PC-3 (cell line): ENCODE results near the gene MINK1. TPM values are rescaled to one million over a fixed set of nuclear protein-coding genes. Genes with fewer than 3 reads are reported as not detected.

Source experiments
- ATAC-seq: fragments of 200-7000 bp; cut with Tn5 transposase; 2 replicates; pipeline ENCODE4 v1.9.1; 2020; ENCODE audit warnings: mild to moderate bottlenecking, moderate library complexity
- BruUV-seq: library from RNA; stranded (reverse); fragments of 400-500 nt; replicated peaks from 2 replicates; lab custom pipeline; 2021; lab: Mats Ljungman, UMichigan
- CTCF ChIA-PET: fragments of 300-600 bp; sonication (Branson Sonifier 250); formaldehyde crosslinking; loops from one replicate; lab custom pipeline; 2022; ENCODE audit warnings: antibody characterized with exemption; lab: Charles Lee
- POLR2A ChIA-PET: fragments of 300-600 bp; sonication (Branson Sonifier 250); formaldehyde crosslinking; loops from one replicate; lab custom pipeline; 2022; ENCODE audit warnings: antibody characterized with exemption; ENCODE audit not compliant: unreplicated experiment; lab: Charles Lee
- DNase-seq: peaks from one replicate; pipeline ENCODE4 v3.0.0-alpha.2; 2015
- H2AFZ ChIP-seq: fragments of 300-600 bp; sonication (generic); 2 replicates; pipeline ENCODE4 v1.6.0; 2016; ENCODE audit warnings: antibody characterized with exemption, low read length
- H3F3A ChIP-seq: fragments of 300-600 bp; sonication (generic); one replicate; pipeline ENCODE4 v1.6.0; 2017; ENCODE audit warnings: antibody characterized with exemption, low read length, control low read depth, mild to moderate bottlenecking; ENCODE audit not compliant: unreplicated experiment
- H3K27ac ChIP-seq: fragments of 300-600 bp; sonication (generic); 2 replicates; pipeline ENCODE4 v1.5.1; 2016; ENCODE audit warnings: mild to moderate bottlenecking, low read length
- H3K27me3 ChIP-seq: fragments of 300-600 bp; sonication (generic); 2 replicates; pipeline ENCODE4 v1.6.1; 2016; ENCODE audit warnings: low read length, mixed read lengths
- H3K36me3 ChIP-seq: fragments of 300-600 bp; sonication (generic); 2 replicates; pipeline ENCODE4 v1.6.1; 2016; ENCODE audit warnings: low read depth, mixed run types, low read length, mixed read lengths
- H3K4me1 ChIP-seq: fragments of 300-600 bp; sonication (generic); 2 replicates; pipeline ENCODE4 v1.5.1; 2016; ENCODE audit warnings: low read length; ENCODE audit not compliant: insufficient read depth
- H3K4me2 ChIP-seq: fragments of 300-600 bp; sonication (generic); 2 replicates; pipeline ENCODE4 v1.6.0; 2016; ENCODE audit warnings: low read length
- H3K4me3 ChIP-seq: fragments of 300-600 bp; sonication (generic); 2 replicates; pipeline ENCODE4 v1.5.1; 2016; ENCODE audit warnings: mild to moderate bottlenecking, low read length, mixed read lengths
- H3K79me2 ChIP-seq: fragments of 300-600 bp; sonication (generic); 2 replicates; pipeline ENCODE4 v1.6.1; 2017; ENCODE audit warnings: low read length, mixed read lengths
- H3K9ac ChIP-seq: fragments of 300-600 bp; sonication (generic); 2 replicates; pipeline ENCODE4 v1.6.0; 2016; ENCODE audit warnings: mild to moderate bottlenecking, low read length
- H3K9me2 ChIP-seq: fragments of 300-600 bp; sonication (generic); replicated peaks from 2 replicates; pipeline ENCODE4 v1.6.1; 2016; ENCODE audit warnings: mixed run types, low read length, mixed read lengths
- H3K9me3 ChIP-seq: fragments of 300-600 bp; sonication (generic); 2 replicates; pipeline ENCODE4 v1.6.1; 2016; ENCODE audit warnings: low read length, mixed read lengths
- H4K20me1 ChIP-seq: fragments of 300-600 bp; sonication (generic); 2 replicates; pipeline ENCODE4 v1.6.1; 2016; ENCODE audit warnings: low read length, mixed read lengths
- EZH2 ChIP-seq: fragments of 300-600 bp; sonication (generic); IDR thresholded peaks from one replicate; pipeline ENCODE4 v1.6.1; 2017; ENCODE audit warnings: antibody characterized with exemption, mild to moderate bottlenecking, low read length; ENCODE audit not compliant: unreplicated experiment
- EZH2phosphoT487 ChIP-seq: fragments of 300-600 bp; sonication (generic); IDR thresholded peaks from 2 replicates; pipeline ENCODE4 v1.6.1; 2018; ENCODE audit warnings: mild to moderate bottlenecking, antibody characterized with exemption, low read length, borderline replicate concordance
- intact Hi-C: fragments of 100-400 bp; cut with micrococcal nuclease; formaldehyde crosslinking; loops from 2 replicates; pipeline ENCODE4 v1.9.0; 2023
- total RNA-seq: library from RNA; depleted of rRNA; stranded (reverse); fragments of >200 nt; gene quantifications from 2 replicates; pipeline ENCODE4 v1.2.3, GENCODE V29; 2014
- TF ChIP-seq, protein P1 (sequence below): fragments of 300-600 bp; sonication (generic); conservative IDR thresholded peaks from 2 replicates; pipeline ENCODE4 v1.5.1; 2017; ENCODE audit warnings: antibody characterized with exemption, low read depth, mild to moderate bottlenecking, low read length

MINK1 gene
- total RNA-seq, 1 experiment from 2014 or later, result 44.5 TPM

DNA sequence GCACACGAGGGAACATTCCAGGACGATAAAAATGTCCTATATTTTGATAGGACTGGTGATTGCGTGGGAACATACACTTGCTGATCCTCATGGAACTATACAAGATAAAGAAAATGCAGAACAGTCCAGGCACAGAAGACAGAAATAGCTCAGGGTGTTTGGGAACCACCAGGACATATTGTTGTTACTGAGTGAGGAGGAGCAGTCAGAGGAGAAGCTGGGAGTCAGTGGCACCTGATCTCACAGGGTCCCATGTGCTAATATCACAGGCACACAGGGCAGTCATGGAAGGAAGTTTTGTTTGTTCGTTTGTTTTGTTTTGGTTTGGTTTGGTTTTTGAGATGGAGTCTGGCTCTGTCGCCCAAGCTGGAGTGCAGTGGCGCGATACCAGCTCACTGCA is 20.4 kb upstream of the MINK1 start:
- CTCF ChIA-PET, result no interaction called here
- H3K27me3 ChIP-seq, result no peaks in the 10 kb centered on the region
- no peaks in the 10 kb centered on the region for H3K9me2 ChIP-seq
- ATAC-seq (no peak), DNase-seq (no peak)
- no TSS peak for BruUV-seq
- no peak overlapping the region for H3K4me2 ChIP-seq
- no peaks in the 10 kb centered on the region for H4K20me1 ChIP-seq
- no peak overlapping the region for H2AFZ ChIP-seq
- peaks cover 8% of the 10 kb centered on the region for H3K4me1 ChIP-seq
- no peak overlapping the region for H3K4me3 ChIP-seq
- no peak for TF ChIP-seq EZH2
- no peak for TF ChIP-seq EZH2phosphoT487
- TF ChIP-seq, protein P1, sequence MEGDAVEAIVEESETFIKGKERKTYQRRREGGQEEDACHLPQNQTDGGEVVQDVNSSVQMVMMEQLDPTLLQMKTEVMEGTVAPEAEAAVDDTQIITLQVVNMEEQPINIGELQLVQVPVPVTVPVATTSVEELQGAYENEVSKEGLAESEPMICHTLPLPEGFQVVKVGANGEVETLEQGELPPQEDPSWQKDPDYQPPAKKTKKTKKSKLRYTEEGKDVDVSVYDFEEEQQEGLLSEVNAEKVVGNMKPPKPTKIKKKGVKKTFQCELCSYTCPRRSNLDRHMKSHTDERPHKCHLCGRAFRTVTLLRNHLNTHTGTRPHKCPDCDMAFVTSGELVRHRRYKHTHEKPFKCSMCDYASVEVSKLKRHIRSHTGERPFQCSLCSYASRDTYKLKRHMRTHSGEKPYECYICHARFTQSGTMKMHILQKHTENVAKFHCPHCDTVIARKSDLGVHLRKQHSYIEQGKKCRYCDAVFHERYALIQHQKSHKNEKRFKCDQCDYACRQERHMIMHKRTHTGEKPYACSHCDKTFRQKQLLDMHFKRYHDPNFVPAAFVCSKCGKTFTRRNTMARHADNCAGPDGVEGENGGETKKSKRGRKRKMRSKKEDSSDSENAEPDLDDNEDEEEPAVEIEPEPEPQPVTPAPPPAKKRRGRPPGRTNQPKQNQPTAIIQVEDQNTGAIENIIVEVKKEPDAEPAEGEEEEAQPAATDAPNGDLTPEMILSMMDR, result no peak
- no peaks in the 10 kb centered on the region for H3F3A ChIP-seq
- POLR2A ChIA-PET, result no interaction called here
- intact Hi-C loops, result no loop called here
- no peaks in the 10 kb centered on the region for H3K36me3 ChIP-seq
- no peak overlapping the region for H3K9ac ChIP-seq
- no peaks in the 10 kb centered on the region for H3K79me2 ChIP-seq
- H3K9me3 ChIP-seq, result no peaks in the 10 kb centered on the region
- no peak overlapping the region for H3K27ac ChIP-seq

DNA sequence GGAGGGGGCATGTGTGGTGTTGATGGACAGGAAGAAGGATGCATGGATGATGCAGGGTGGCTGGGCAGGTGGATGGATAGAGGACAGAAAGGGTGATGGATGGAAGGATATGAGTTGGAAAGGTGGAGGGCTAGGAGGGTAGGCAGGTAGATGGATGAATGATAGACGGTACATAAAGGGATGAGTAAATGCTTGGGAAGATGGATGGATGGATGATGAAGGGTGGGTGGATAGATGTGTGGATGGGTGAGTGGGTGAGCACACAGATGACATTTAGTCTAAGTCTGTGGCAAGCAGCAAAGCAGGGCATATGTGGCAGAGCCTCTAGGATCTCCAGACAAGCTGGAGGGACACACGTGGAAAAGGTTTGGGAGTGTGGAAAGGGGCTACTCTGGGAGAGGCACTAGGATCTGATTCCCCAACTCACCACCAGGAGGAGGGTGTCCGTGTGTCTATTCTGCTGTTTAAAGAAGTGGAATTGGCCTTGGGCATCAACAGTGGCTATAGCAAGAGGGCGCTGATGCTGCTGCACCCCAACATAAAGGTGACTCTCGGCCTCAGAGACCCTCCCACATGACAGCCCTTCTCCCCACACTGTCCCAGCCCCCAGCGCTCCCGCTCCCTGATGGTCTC is 18.0 kb upstream of the MINK1 start:
- TF ChIP-seq EZH2 (no peak), EZH2phosphoT487 (no peak)
- TF ChIP-seq, protein P1, result peak; percentile 42; the same call in 1 of the 2 replicates
- H3K9ac ChIP-seq, result no peak overlapping the region
- H3K9me3 ChIP-seq, result no peaks in the 10 kb centered on the region
- ATAC-seq (no peak), DNase-seq (no peak)
- ChIA-PET POLR2A (no interaction called here), CTCF (no interaction called here)
- H2AFZ ChIP-seq, result no peak overlapping the region
- no peak overlapping the region for H3K4me2 ChIP-seq
- no peaks in the 10 kb centered on the region for H3K79me2 ChIP-seq
- no peak overlapping the region for H3K27ac ChIP-seq
- H3F3A ChIP-seq, result no peaks in the 10 kb centered on the region
- no peaks in the 10 kb centered on the region for H3K4me1 ChIP-seq
- intact Hi-C loops, result no loop called here
- no peaks in the 10 kb centered on the region for H3K27me3 ChIP-seq
- no peak overlapping the region for H3K4me3 ChIP-seq
- no peaks in the 10 kb centered on the region for H4K20me1 ChIP-seq
- BruUV-seq, result no TSS peak
- H3K9me2 ChIP-seq, result no peaks in the 10 kb centered on the region
- H3K36me3 ChIP-seq, result no peaks in the 10 kb centered on the region

DNA sequence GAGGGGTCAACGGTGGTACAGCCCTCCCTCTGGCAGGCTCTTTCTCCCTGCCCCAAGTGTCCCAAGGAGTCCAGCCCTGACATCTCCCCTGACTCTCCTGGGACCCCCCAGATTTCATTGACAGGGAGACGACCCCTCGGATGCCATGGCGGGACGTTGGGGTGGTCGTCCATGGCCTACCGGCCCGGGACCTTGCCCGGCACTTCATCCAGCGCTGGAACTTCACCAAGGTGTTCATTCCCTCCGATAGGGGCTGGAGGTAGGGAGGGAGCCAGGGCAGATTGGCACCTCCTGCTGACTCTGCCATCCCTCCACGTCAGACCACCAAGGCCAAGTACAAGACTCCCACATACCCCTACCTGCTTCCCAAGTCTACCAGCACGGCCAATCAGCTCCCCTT is 16.3 kb upstream of the MINK1 start:
- Histone ChIP-seq H3K36me3 (no peaks in the 10 kb centered on the region), H3K4me2 (no peak overlapping the region), H3K4me1 (no peaks in the 10 kb centered on the region), H3K27ac (no peak overlapping the region), H3K9me2 (no peaks in the 10 kb centered on the region), H2AFZ (no peak overlapping the region), H3K9ac (no peak overlapping the region), H3K9me3 (no peaks in the 10 kb centered on the region), H3K79me2 (no peaks in the 10 kb centered on the region), H3K27me3 (no peaks in the 10 kb centered on the region), H3K4me3 (no peak overlapping the region), H4K20me1 (no peaks in the 10 kb centered on the region), H3F3A (no peaks in the 10 kb centered on the region)
- no peak for ATAC-seq
- no peak for DNase-seq
- POLR2A ChIA-PET, result no interaction called here
- intact Hi-C loops, result no loop called here
- TF ChIP-seq, protein P1, result no peak
- TF ChIP-seq EZH2phosphoT487, result no peak
- TF ChIP-seq EZH2, result no peak
- CTCF ChIA-PET, result no interaction called here
- no TSS peak for BruUV-seq
